Epithelial cell of proximal tubule (primary cell): Measurements from ENCODE around the gene ABCA1. TPM values are rescaled to one million over a fixed set of nuclear protein-coding genes. Genes with fewer than 3 reads are reported as not detected.
"Not testable (repeated sequence)": the region's sequence is repeated elsewhere in the genome, so short reads cannot be mapped to it uniquely, and the experiment has no call there.

Experiments
- DNase-seq: peaks from one replicate; pipeline ENCODE4 v3.0.0-alpha.2; 2011; ENCODE audit warnings: low read depth
- H3K4me3 ChIP-seq: 2 replicates; pipeline ENCODE4 v1.5.1; 2011; ENCODE audit warnings: low read depth, mild to moderate bottlenecking, low read length
- total RNA-seq: library from RNA; depleted of rRNA; stranded (reverse); fragments of >200 nt; gene quantifications from 2 replicates; pipeline ENCODE4 v1.2.3, GENCODE V29; 2015
- TF ChIP-seq, protein P1 (sequence below): conservative IDR thresholded peaks from 2 replicates; pipeline ENCODE4 v1.5.1; 2012; ENCODE audit warnings: low read depth, mild to moderate bottlenecking, low read length

The ABCA1 gene
- total RNA-seq, 1 donor from 2014 or later, result 13.7 TPM

DNA sequence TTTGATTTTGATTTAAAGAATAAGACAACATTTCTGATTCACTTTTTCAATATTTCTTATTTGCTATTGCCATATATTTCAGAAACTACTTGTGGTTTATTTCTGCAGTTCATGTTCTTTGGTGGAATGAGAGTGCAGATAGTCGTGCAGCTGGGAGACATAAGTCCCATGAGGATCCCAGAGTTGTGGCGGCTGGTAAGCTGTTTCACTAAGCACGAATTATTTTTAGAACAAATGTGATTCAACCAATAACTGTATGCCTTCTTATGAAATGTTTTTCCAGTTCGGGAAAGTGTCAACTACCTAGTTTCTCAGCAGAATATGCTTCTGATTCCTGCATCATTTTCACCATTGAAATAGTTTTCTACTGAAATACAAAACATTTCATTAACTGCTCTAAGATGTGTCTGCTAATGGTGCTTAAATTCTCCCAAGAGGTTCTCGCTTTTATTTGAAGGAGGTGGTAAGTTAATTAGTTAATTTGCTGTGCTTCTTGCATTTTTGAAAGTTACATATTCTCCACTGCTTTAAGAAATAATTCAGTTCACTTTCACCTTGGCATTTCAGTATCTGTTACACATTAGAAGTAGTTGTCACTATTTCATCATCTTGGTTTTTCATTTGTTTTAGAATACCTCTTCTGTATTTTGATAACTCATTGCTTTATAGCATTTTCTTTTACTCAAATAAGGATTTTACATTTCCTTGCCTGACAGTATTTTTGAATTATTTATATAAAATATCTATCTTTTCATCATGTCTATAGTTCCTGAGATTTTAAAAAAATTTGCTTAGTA, 155.0 kb downstream of the ABCA1 start:
- no peak overlapping the region for H3K4me3 ChIP-seq
- TF ChIP-seq, protein P1, sequence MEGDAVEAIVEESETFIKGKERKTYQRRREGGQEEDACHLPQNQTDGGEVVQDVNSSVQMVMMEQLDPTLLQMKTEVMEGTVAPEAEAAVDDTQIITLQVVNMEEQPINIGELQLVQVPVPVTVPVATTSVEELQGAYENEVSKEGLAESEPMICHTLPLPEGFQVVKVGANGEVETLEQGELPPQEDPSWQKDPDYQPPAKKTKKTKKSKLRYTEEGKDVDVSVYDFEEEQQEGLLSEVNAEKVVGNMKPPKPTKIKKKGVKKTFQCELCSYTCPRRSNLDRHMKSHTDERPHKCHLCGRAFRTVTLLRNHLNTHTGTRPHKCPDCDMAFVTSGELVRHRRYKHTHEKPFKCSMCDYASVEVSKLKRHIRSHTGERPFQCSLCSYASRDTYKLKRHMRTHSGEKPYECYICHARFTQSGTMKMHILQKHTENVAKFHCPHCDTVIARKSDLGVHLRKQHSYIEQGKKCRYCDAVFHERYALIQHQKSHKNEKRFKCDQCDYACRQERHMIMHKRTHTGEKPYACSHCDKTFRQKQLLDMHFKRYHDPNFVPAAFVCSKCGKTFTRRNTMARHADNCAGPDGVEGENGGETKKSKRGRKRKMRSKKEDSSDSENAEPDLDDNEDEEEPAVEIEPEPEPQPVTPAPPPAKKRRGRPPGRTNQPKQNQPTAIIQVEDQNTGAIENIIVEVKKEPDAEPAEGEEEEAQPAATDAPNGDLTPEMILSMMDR, result no peak
- DNase-seq, result no peak

DNA sequence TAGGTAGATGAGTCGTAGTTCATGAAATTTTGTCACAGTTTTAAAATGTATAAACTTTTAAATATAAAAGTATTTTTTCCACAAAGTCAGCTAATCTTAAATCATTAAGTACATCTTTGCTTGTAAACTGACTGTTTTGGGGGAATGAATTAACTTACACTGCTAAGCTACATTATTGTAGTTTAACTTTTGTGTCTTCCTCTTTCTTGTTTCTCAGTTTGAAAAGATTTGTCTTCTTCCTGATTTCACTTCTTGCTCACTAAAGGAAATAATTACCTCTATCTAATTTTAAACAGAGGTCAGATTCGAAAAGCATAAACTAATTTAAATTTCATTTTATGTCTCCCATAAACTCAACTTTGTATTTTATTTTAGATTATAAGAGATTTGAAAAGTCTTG, 158.3 kb downstream of the ABCA1 start:
- DNase-seq, result no peak
- TF ChIP-seq, protein P1, result no peak
- no peak overlapping the region for H3K4me3 ChIP-seq

DNA sequence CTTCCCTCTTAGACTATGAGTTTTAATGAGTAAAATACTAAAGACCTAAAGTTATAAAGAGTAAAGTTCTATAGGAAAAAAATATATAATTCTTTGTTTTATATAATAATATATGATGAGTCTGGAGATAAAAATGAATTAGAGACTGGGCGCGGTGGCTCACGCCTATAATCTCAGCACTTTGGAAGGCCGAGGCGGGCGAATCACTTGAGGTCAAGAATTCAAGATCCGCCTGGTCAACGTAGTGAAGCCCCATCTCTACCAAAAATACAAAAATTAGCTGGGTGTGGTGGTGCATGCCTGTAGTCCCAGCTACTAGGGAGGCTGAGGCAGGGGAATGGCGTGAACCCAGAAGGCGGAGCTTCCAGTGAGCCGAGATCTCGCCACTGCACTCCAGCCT, 158.9 kb downstream of the ABCA1 start:
- not testable (repeated sequence) for DNase-seq, H3K4me3 ChIP-seq

DNA sequence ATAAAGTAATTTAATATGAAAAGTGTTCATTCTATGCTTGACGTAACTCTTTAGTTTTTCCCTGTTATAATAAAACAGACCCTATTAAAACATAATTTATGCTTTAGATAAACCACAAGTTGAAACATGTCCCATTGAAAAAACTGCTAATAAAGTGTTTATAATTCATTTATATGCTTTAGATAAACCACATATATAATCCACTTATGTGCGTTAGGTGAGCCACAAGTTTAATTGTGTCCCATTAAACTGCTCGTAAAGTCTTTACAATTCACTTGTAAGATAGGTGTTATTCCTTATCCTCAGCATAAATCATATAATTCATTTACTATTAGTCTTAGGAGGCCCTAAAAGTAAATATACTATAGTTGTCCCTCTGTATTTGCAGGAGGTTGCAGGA, 160.4 kb downstream of the ABCA1 start:
- TF ChIP-seq, protein P1, result no peak
- H3K4me3 ChIP-seq, result no peak overlapping the region
- no peak for DNase-seq

DNA sequence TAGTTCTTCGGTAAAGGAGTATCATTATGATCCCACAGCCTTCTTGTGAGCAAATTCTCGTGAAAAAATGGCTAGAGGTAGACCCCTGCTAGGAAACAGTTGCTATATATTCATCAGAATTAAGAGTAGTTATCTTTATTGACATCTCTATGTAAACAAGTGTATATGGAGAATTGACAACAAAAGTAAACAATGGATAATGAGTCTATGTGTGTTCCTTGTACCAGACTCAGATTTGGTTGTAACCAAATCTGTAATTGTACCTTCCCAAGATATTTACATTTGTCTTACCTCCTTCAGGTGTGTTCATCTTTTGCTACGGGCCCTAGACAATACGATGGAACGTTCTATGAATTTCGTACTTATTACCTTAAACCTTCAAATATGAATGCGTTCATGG, 161.9 kb downstream of the ABCA1 start:
- TF ChIP-seq, protein P1, result no peak
- no peak overlapping the region for H3K4me3 ChIP-seq
- no peak for DNase-seq

DNA sequence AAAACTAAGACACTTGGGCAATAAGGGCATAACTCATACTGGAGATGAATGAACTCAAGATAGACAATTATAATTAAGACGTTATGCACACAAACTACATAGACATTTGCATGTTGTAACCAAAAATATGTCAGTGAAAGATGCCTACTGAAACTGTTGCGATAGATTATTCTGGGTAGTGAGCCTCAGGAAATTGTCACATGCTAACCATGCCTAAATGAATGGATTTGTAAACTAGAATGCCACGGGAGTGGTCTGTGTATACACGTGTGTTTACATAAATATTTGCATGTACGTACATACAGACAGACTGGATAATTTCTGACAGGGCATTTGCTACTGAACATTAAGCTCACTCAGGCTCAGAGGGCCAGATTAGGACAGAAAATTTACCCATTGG, 162.8 kb downstream of the ABCA1 start:
- TF ChIP-seq, protein P1, result no peak
- DNase-seq, result no peak
- H3K4me3 ChIP-seq, result no peak overlapping the region

DNA sequence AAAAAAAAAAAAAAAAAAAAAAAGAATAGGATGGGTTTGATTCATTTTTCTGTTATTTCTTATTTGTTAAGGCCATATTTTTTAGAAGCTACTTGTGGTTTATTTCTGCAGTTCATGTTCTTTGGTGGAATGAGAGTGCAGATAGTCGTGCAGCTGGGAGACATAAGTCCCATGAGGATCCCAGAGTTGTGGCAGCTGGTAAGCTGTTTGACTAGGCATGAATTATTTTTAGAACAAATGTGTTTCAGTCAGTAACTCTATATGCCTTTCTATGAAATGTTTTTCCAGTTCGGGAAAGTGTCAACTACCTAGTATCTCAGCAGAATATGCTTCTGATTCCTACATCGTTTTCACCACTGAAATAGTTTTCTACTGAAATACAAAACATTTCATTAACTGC, 169.0 kb downstream of the ABCA1 start:
- H3K4me3 ChIP-seq, result no peak overlapping the region
- TF ChIP-seq, protein P1, result no peak
- no peak for DNase-seq
